ENCODE data around the gene CLDN24.
"Not testable (repeated sequence)": the region's sequence is repeated elsewhere in the genome, so short reads cannot be mapped to it uniquely, and the experiment has no call there.

The CLDN24 gene

DNA sequence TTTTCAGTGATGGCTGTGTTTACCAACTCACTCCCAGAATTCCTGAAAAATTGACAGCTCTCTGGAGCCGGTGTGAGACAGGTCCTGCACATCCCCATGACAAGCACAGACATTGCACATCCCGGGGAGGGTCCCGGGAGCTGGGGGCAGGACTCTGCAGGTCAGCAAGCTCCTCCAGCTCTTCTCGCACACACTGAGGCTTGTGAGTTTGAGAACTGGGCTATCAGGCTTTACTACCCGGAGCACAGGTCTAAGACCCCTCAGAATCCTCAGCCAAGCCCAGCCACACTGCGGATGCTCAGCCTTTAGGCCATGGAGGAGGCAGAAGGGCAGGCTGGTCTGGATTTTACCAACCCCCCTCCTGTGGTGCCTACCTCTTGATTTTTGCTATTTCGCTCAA is 5.6 kb upstream of the CLDN24 start:
- no peak for DNase-seq (ENCODE audit: low read depth, low spot score)
- no peak overlapping the region for H3K4me3 ChIP-seq (ENCODE audit: low read length)

DNA sequence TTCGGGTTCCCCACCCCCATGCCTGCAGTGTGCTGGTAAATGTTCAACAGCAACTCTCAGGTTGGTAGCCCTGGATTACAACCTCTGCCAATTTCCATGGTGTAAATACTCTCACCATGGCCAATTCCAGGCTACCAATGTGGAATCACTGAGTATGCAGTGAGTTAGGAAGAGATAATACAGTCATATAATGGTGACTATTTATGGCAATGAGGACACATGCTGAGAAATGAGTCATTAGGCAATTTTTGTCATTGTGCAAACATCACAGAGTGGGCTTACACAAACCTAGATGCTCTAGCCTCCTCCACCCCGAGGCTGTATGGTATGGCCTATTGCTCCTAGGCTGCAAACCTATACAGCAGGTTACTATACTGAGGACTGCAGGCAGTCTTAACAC is 4.6 kb upstream of the CLDN24 start:
- DNase-seq (ENCODE audit: low read depth, low spot score), result no peak
- no peak overlapping the region for H3K4me3 ChIP-seq (ENCODE audit: low read length)

DNA sequence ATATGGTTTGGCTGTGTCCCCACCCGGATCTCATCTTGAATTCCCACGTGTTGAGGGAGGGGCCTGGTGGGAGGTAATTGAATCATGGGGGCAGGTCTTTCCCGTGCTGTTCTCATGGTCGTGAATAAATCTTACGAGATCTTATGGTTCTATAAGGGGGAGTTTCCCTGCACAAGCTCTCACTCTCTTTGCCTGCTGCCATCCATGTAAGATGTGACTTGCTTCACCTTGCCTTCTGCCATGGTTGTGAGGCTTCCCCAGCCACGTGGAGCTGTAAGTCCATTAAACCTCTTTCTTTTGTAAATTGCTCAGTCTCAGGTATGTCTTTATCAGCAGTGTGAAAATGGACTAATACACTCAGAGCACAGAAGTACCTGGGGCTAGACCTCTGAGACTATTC is 4.2 kb upstream of the CLDN24 start:
- not testable (repeated sequence) for H3K4me3 ChIP-seq (ENCODE audit: low read length); DNase-seq (ENCODE audit: low read depth, low spot score)

DNA sequence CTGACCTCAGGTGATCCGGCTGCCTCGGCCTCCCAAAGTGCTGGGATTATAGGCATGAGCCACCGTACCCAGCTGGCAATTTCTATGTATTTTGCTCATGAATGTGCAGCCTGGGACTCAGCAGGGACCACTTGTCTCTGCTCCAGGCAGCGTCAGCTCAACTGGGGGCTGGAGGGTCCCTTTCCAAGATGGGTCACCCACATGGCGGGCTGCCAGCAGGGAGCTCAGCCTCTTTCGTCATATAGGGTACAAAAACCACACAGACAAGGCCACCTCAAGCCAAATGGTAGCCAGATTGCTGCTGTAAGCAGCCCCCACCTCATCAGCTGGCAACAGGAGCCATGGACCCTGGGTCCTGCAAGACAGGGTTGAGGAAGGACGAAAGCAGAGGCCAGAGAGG is 2.4 kb upstream of the CLDN24 start:
- DNase-seq (ENCODE audit: low read depth, low spot score), result no peak
- H3K4me3 ChIP-seq (ENCODE audit: low read length), result no peak overlapping the region

DNA sequence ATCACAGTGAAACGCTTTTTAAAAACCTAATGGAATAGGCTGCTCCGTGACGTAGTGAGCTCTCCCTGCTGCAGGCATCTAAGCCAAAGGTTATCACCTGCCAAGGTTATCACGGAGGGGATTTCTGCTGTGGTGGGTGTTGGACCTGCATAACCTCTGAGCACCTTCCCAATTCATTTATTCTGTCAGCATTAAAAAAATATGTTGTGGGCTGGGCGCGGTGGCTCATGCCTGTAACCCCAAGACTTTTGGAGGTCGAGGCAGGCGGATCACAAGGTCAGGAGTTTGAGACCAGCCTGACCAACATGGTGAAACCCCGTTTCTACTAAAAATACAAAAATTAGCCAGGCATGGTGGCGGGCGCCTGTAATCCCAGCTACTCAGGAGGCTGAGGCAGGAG is 1.8 kb upstream of the CLDN24 start:
- DNase-seq (ENCODE audit: low read depth, low spot score); H3K4me3 ChIP-seq (ENCODE audit: low read length): not testable (repeated sequence)

DNA sequence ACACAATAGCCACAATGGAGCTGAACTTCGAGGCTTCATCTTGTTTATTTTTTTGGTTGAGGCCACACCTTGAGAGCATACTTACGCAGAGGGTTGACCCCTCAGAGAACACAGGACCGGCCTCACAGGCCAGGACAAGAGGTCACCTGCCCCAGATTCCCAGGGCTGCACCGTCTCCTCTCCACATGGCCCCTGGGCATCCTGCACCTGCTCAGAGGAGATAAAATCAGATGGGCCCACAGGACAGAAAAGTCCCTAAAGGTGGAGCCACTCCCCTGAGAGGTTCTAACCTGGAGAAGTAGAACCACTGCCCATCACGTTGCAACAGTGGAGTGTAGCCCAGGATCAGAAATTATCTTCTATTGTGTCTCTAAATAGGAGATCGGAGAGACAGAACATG is 1.1 kb upstream of the CLDN24 start:
- no peak for DNase-seq (ENCODE audit: low read depth, low spot score)
- no peak overlapping the region for H3K4me3 ChIP-seq (ENCODE audit: low read length)

DNA sequence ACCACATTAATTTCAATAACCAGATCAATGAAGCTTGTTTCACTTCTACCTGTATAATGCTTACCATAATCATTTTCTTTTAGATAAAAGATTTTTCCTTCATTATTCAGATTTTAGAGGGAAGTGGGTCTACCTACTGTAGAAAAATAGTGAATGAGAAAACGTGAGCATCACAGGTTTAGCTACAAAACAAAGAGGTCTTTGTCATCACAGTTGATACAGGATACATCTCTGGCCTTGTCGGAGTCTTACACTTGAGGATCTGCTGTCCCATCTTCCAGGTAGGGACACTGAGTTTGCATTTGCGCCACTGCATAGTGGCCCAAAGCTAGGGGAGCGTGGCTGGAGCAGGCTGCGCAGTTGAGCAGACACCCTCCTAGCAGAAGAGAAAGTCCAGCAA is 710 bp downstream of the CLDN24 start:
- no peak overlapping the region for H3K4me3 ChIP-seq (ENCODE audit: low read length)

DNA sequence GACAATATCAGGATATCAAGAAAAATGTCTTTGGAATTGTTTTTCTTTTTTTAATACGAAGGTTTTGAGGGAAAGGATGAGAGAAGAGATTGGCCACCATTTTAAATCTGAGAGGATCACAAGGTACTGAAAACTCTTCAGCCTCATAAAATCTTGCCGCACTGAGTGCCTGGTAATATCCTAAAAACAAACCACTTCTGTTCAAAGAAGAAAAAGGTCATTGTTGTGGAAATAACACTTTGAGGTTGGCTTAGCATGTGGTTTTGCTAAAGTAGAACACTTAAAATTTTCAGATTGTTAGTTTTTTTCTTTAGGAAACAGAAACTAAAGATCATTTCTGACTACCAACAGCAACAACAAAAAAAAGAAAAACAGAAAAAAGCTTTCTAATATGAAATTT is 1.1 kb downstream of the CLDN24 start:
- no peak overlapping the region for H3K4me3 ChIP-seq (ENCODE audit: low read length)
- DNase-seq (ENCODE audit: low read depth, low spot score), result peak; percentile 35

More for the DNA sequence above, 710 bp downstream of the CLDN24 start:
- DNase-seq (ENCODE audit: low read depth, low spot score), result no peak

DNA sequence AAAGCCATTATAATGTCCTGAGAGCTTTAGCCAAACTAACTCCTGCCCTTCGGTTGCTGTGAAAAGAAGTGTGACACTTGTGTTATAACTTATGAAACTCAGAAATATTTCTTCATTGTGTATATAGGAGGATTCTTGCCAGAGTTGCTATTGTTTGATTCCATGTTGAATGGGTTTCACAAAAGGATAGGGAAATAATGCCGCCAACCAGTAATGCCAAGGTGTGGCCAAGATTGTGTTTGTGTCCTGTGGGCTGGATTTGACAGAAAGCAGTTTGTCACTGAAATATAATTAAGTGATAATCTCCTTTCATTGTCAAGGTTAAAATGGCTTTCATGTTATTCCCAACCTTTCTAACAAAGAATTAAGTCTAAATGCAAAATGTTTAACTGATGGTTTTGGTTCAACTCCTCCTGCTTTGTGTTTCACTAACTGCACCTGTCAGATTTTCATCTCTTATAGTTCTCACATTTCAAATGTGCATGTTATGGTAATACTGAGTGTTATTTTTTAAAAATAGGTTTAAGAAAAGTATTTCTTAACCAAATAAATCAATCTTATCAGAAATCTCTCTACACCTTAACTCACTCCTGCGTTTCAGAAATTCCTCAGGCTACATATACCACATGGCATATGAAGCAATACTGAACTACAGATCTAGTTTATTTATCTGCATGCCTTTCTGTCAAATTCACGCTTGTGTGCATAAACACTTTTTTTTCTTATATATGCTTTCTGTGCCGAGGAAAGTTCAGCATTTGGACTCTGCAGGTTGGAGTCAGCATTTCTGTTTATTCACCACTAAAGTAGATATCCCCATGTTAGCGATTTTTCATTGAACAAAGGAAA is 1.8 kb downstream of the CLDN24 start, which contains the start of gene CLDN22:
Gene CLDN22, minus strand, starts transcription at position 66 of the 849 bp plus-strand sequence. Its CDS starts 58 bp downstream, at position 8.
- H3K4me3 ChIP-seq (ENCODE audit: low read length), result no peak within 1 kb of the TSS
- DNase-seq (ENCODE audit: low read depth, low spot score), result no peak

DNA sequence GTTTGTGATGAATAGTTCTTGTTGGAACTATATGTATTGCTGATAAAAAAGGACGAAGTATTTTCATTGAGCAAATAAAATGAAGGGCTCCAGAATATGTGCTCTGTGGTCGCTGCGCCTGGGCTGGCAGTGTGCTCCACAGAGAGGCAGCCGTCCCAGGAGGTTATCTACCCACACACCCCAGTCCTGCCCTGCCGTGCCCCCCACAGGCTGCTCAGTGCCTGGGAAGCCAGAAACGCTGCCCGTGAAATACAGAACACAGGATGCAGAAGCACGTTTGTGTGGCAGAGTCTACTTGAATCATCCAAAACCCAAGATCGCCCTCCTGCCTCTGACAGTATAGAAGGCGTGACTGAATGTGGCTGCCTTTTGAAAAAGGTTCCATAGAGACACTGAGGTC is 3.6 kb downstream of the CLDN24 start:
- DNase-seq (ENCODE audit: low read depth, low spot score), result no peak

DNA sequence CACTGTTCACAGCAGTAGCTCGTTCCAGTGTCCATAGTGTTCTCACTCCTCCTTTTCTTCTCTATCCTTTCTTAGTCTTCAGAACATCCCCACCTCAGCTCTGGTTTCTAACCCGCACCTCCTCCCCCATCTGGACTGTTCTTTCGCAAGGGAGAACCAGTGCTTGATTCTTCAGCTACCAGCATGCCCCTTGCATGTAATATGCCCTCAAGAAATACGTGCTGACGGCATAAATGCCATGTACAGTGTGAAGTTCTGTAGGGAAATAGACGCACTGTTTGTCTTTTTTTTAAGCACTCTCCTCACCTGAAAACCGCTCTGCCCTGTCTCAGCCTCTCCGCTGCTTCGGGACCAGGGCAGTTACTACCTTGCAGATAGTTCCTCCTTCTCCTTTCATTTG is 7.4 kb downstream of the CLDN24 start:
- H3K4me3 ChIP-seq (ENCODE audit: low read length), result no peak overlapping the region
- DNase-seq (ENCODE audit: low read depth, low spot score), result no peak

More for the DNA sequence above, 3.6 kb downstream of the CLDN24 start:
- H3K4me3 ChIP-seq (ENCODE audit: low read length), result no peak overlapping the region

DNA sequence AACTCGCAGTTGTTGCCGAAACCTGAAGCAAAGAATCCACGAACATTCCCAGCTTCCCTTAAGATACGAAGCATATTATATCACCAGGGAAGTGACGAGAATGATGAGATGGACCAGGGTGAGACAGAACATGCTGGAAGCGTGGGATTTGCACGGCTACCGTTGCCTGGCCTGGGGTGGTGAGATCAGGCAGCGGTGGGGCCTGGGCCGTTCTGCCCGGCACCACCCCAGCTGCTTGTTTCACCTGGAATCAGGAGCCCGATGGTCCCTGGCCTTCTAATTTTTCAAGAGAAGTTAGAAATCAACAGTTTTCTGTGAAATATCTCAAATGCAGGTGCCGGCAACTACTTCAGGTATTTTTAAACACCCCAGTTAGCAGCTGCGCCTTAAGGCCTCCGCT is 7.9 kb downstream of the CLDN24 start:
- H3K4me3 ChIP-seq (ENCODE audit: low read length), result no peak overlapping the region
- no peak for DNase-seq (ENCODE audit: low read depth, low spot score)

DNA sequence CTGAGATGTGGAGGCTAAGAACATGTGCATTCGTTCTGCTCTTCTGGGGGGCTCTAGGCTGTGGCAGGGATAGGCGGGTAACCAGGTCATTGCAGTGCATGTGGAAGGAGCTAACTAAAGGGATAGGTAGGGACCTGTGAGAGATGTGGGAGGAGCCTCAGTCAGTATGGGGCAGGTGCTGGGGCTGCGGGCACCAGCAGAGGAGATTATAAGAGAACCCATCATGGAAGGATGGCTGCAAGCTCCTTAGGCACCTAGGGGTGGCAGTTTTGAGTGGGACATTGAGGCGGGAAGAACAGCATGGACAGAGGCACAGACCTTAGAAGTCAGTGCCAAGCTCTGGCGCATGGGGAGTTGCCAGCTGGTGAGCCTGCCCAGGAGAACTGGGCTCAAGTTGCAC is 9.4 kb downstream of the CLDN24 start:
- no peak overlapping the region for H3K4me3 ChIP-seq (ENCODE audit: low read length)
- no peak for DNase-seq (ENCODE audit: low read depth, low spot score)

DNA sequence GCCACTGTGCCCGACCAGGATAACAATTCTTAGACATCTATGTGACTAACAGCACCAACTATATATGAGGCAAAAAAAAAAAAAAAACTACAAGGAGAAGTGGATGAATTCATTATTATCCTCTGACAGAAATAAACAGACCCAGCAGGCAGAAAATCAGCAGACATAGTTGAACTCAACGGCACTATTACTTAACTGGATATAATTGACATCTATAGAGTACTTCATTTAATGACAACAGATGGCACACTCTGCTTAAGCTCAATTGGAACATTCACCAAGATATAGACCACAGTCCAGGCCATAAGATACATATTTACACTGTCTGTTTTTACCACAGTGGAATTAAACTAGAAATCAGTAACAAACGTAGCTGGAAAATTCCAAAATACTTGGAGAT is 15.4 kb downstream of the CLDN24 start:
- DNase-seq (ENCODE audit: low read depth, low spot score), result no peak
- no peak overlapping the region for H3K4me3 ChIP-seq (ENCODE audit: low read length)

DNA sequence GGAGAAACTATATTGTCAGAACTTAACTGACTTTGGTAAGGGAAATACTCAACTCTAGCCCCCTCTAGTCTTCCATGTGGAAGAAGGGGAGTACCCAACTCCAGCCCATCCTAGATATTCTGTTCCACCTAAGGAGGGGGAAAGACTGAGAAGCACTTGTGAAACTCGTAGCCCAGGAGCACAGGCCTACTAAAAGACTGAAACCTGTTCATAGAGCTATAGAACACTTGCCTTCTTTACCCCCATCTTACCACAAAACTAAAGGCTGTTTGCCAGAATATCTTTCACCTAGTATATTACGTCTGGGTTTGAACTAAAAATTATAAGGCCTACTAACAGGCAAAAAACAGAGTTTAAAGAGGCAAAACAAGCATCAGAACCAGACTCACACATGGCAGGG is 17.7 kb downstream of the CLDN24 start:
- H3K4me3 ChIP-seq (ENCODE audit: low read length), result no peak overlapping the region
- no peak for DNase-seq (ENCODE audit: low read depth, low spot score)

DNA sequence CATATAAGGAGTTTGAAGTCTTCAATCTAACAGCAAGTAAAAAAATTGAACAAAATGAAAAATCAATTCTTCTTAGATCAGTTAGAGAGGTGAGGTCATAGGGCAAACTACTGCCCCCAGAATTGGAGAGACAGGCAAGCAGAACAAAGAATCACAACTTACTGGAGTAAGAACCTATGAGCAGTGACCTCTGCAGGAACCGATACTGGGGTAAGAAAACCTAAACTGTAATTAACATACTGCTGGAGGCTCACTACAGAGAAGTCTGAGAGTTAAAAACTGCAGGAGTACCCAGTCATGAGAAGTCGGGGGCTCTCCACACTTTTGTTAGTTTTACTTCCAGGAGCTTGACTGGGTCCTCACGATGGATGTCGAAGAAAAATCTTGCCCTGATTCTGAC is 18.2 kb downstream of the CLDN24 start:
- no peak overlapping the region for H3K4me3 ChIP-seq (ENCODE audit: low read length)
- DNase-seq (ENCODE audit: low read depth, low spot score), result no peak

DNA sequence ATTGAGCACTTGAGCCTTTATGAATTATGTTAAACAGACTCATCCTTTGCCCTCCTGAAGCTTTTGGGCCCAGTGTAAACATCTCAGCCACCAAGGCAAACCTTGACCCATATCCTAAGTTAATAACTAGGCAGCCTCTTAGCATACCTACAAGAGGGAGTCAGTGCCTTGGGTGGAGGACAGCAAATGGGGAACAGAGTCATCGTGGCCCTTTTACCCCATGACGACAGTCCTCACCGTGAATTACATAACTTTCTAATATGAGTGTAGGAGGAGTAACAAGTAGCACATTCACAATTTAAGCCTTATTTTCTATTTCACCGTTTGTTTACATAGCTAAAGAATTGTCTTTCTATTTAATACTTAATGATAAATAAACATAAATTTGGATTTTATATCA is 18.9 kb downstream of the CLDN24 start:
- no peak overlapping the region for H3K4me3 ChIP-seq (ENCODE audit: low read length)
- DNase-seq (ENCODE audit: low read depth, low spot score), result no peak

DNA sequence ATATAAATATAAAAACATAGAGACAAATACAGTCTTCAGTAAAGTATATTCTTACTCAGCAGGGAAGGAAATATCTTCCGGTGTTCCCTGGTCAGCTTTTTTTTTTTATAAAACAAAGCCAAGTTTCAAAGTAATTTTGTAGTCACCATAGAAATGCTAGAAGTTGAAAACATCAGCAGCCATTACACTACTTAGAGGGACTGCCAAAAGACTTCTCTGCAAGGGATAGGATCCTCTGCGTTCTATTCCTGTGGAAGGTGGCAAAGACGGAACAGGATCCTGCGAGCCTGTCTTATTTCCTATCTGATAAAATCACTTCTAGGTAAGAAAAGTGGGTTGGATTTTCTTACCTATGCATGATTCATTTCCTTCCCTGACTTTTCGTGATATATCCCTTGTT is 21.6 kb downstream of the CLDN24 start:
- no peak overlapping the region for H3K4me3 ChIP-seq (ENCODE audit: low read length)
- DNase-seq (ENCODE audit: low read depth, low spot score), result no peak

DNA sequence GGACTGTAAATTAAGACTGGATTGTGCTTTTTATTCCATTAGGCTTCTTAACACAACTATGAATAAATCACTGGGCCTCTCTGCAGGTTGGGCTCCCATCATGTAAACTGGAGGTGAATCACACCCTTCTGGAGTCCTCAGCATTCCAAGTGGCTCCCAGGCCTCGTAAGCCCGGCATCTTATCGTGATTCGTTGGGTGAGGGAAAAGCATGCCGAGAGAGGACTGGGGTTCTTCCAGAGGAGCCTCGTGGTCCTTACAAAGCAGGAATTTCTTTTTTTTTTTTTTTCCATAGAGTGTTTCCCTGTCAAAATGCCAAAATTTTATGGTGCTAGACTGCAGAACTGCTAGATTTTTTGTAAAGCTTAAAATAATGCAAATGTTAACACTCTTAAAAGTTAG is 22.2 kb downstream of the CLDN24 start:
- H3K4me3 ChIP-seq (ENCODE audit: low read length), result no peak overlapping the region
- no peak for DNase-seq (ENCODE audit: low read depth, low spot score)

DNA sequence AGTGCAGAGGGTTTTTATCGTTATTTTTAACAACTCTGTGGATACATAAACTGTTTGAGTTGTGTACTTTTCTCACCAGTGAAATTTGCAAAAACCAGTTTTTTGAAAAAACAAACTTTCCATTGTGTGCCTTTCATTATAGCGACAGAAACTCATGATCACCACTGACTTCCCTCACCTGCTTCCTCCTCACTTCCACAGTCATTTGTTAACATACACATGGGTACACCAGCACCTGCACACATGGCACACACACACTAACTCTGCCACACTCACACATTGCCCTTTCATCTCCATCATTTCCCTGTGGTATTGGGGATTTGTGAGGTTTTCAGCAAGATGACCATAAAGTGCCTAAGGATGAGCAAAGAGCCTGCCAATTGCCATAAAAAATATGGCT is 22.8 kb downstream of the CLDN24 start:
- DNase-seq (ENCODE audit: low read depth, low spot score), result no peak
- no peak overlapping the region for H3K4me3 ChIP-seq (ENCODE audit: low read length)

DNA sequence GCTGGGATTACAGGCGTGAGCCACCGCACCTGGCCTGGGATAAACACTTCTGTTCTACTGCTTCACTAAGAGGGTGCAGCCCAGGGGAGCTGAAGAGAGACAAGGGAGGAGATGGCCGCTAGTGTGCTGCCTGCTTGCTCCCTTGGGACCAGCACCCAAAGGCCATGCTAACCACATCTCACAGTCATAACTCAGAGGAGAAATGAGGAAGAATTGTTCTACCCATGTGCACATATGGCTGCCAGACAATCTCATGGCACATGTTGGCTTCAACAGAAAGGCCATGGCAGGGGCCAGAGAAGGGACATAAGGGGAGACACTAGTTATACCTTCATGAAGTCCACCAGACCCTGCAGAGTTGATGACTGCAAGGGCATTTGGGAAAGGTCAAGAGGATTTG is 24.6 kb downstream of the CLDN24 start:
- H3K4me3 ChIP-seq (ENCODE audit: low read length), result no peak overlapping the region
- no peak for DNase-seq (ENCODE audit: low read depth, low spot score)
